Thymus (tissue), 11 donors: ENCODE data around the gene NPC2. TPM values are rescaled to one million over a fixed set of nuclear protein-coding genes. Genes with fewer than 3 reads are reported as not detected.
A peak's percentile ranks its signal among the peaks of the same experiment; 100 is the strongest.

Source experiments
- DNase-seq, 9 donors: peaks; one replicate each; pipeline ENCODE4 v3.0.0-alpha.2; 2013; ENCODE audit warnings: low spot score in 9 of 9, low read depth in 6 of 9, missing footprints in 1 of 9
- H3K27ac ChIP-seq, 2 donors: one replicate each; pipeline ENCODE4 v1.5.1; 2013; ENCODE audit warnings: control low read depth in 1 of 2, low read depth in 1 of 2, low read length in 1 of 2, mild to moderate bottlenecking in 1 of 2, moderate library complexity in 1 of 2
- H3K27me3 ChIP-seq, 2 donors: one replicate each; pipeline ENCODE4 v1.5.1; 2013; ENCODE audit warnings: low read length in 1 of 2; ENCODE audit not compliant: control insufficient read depth in 2 of 2, insufficient read depth in 1 of 2
- H3K36me3 ChIP-seq, 2 donors: one replicate each; pipeline ENCODE4 v1.5.1; 2013; ENCODE audit warnings: low read length in 1 of 2, mild to moderate bottlenecking in 1 of 2, moderate library complexity in 1 of 2; ENCODE audit not compliant: control insufficient read depth in 2 of 2, insufficient read depth in 2 of 2
- H3K4me1 ChIP-seq, 2 donors: one replicate each; pipeline ENCODE4 v1.5.1; 2013; ENCODE audit warnings: low read length in 2 of 2; ENCODE audit not compliant: control insufficient read depth in 2 of 2, insufficient read depth in 2 of 2
- H3K4me3 ChIP-seq, 2 donors: one replicate each; pipeline ENCODE4 v1.5.1; 2013; ENCODE audit warnings: low read length in 2 of 2, control low read depth in 1 of 2, mild to moderate bottlenecking in 1 of 2
- H3K9me3 ChIP-seq, 2 donors: one replicate each; pipeline ENCODE4 v1.5.1; 2013; ENCODE audit warnings: low read length in 1 of 2, mild to moderate bottlenecking in 1 of 2; ENCODE audit not compliant: control insufficient read depth in 2 of 2, insufficient read depth in 1 of 2
- WGBS: extraction: QIAGEN DNeasy Blood & Tissue Kit; methylation state at CpG from one replicate; pipeline ENCODE4 v1.1.7; 2013; 5-methylcytosine and 5-hydroxymethylcytosine counted together
- polyA plus RNA-seq: library from polyadenylated mRNA; stranded (reverse); fragments of 200-250 nt; gene quantifications from one replicate; pipeline ENCODE4 v1.2.3, GENCODE V29; 2013
- total RNA-seq: library from RNA; stranded (reverse); fragments of 120-200 nt; gene quantifications from one replicate; pipeline ENCODE4 v1.2.4, GENCODE V29; 2013
- donor health status: healthy.

The NPC2 gene
- total and polyA plus RNA-seq, 2 donors: 89.8 to 260 TPM

DNA sequence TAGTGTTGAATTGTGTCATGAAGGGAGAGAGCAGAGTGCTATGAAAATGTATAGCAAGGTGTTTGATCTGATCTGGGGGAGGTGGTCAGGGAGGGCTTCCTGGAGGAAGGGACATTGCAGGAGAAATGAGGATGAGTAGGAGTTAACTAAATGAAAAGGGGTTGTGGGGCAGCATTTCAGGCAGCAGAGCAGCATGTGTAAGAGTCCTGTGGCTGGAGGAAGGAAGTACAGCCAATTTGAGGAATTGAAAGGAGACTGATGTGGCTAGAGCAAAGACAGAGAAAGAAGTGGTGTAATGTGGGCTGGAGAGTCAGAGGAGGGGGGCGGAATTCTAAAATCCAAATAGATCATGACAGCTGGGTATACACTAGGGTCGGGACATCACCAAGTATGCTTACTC lies 20.5 kb downstream of the NPC2 start:
- Histone ChIP-seq H3K9me3 (no peaks in the 10 kb centered on the region), H3K4me1 (no peaks in the 10 kb centered on the region), H3K27ac (no peak overlapping the region), H3K4me3 (no peak overlapping the region), H3K27me3 (no peaks in the 10 kb centered on the region), H3K36me3 (no peaks in the 10 kb centered on the region)
- DNase-seq: no peak
- WGBS: 100% methylated on average over 2 of the region's 2 CpGs

DNA sequence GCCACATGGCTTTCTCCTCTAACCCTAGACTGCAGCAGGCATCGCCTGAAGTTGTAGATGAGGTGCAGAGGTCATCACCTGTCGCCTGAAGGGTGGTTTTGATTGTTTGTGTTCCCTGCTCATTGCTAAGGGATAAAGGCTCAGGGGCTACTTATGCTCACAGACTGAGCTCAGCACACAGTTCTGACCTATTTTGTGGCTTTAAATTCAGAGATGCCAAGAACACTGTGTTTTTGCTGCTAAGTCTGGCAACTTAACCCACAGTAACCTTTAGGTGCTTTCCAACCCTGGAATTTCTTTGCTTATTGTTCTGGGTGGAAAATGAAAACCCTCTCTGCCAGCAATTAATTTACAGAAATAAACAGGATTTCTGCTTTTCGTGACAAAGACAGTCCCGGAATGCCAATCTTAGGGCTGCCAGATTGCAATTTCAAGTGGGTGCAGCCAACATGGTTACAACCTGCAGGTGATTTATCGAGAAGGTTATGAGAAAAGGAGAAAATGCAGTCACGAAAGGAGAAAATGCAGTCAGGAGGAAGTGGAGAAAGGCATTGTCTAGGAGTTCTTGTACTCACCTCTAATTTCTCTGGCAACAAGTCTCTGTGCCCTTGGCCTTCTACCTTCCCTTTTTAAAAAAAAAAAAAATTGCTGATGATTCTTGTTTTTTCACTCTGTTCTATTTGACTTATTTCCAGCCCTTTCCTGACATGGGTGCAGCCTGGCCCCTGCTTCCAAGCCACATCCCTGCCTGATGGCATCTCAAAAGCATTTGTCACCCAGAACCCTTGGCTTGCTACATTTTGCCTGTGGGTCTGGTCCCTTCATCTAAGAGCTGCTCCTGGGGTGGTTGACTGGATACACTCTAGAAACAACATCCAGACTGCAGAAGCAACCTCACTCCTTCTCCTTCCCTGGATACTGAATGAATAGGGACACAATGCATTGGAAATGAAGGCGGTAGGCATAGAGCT lies 23.3 kb downstream of the NPC2 start:
- H3K27ac ChIP-seq: peak overlapping the region in 1 of 2 donors; percentile 2
- H3K4me1 ChIP-seq: no peaks in the 10 kb centered on the region
- H3K36me3 ChIP-seq: no peaks in the 10 kb centered on the region
- no peak for DNase-seq
- WGBS: 95% methylated on average over 7 of the region's 7 CpGs
- no peaks in the 10 kb centered on the region for H3K9me3 ChIP-seq
- peaks cover 0 to 2% of the 10 kb centered on the region in 2 donors for H3K27me3 ChIP-seq
- H3K4me3 ChIP-seq: no peak overlapping the region

GRCh38 chr14:74468513-74468912 lies 24.6 kb downstream of the NPC2 start:
- Histone ChIP-seq H3K36me3 (no peaks in the 10 kb centered on the region), H3K4me1 (no peaks in the 10 kb centered on the region), H3K9me3 (no peaks in the 10 kb centered on the region), H3K4me3 (no peak overlapping the region), H3K27me3 (peaks cover 0 to 2% of the 10 kb centered on the region in 2 donors), H3K27ac (no peak overlapping the region)
- WGBS: 98% methylated on average over 3 of the region's 3 CpGs
- DNase-seq: no peak

GRCh38 chr14:74465335-74465734 lies 27.8 kb downstream of the NPC2 start:
- peaks cover 0 to 2% of the 10 kb centered on the region in 2 donors for H3K27me3 ChIP-seq
- 96% methylated on average over 2 of the region's 2 CpGs for WGBS
- no peaks in the 10 kb centered on the region for H3K36me3 ChIP-seq
- H3K9me3 ChIP-seq: no peaks in the 10 kb centered on the region
- H3K4me3 ChIP-seq: no peak overlapping the region
- DNase-seq: no peak
- H3K4me1 ChIP-seq: no peaks in the 10 kb centered on the region
- no peak overlapping the region for H3K27ac ChIP-seq

DNA sequence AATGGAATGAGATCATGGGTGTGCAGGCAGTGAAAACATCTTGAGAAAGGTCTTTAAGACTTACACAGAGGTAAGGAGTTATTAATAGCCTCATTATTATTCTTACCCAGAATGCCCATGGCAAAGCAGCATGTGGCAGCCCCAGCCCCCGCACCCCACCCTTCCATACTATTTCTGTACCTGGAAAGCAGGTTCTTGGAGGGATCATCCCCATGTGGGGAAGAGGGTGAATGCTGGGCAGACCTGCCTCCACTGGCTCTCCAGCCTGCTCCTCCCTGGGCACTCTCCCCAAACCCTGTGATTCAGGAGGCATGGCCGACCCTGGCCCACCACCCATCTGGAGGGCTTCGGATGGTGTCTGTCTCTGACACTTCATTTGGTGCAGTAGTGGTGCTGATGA lies 28.3 kb downstream of the NPC2 start:
- WGBS: 98% methylated on average over 3 of the region's 3 CpGs
- no peak for DNase-seq

GRCh38 chr14:74463697-74464096 lies 29.4 kb downstream of the NPC2 start:
- H3K4me3 ChIP-seq: no peak overlapping the region
- peaks cover 0 to 3% of the 10 kb centered on the region in 2 donors for H3K4me1 ChIP-seq
- 90% methylated on average over 5 of the region's 5 CpGs for WGBS
- peaks cover 0 to 2% of the 10 kb centered on the region in 2 donors for H3K27me3 ChIP-seq
- no peaks in the 10 kb centered on the region for H3K9me3 ChIP-seq
- no peak overlapping the region for H3K27ac ChIP-seq
- no peaks in the 10 kb centered on the region for H3K36me3 ChIP-seq
- no peak for DNase-seq

More for the DNA sequence above, 28.3 kb downstream of the NPC2 start:
- peaks cover 0 to 2% of the 10 kb centered on the region in 2 donors for H3K27me3 ChIP-seq
- H3K36me3 ChIP-seq: no peaks in the 10 kb centered on the region
- no peaks in the 10 kb centered on the region for H3K9me3 ChIP-seq
- H3K27ac ChIP-seq: no peak overlapping the region
- peaks cover 0 to 2% of the 10 kb centered on the region in 2 donors for H3K4me1 ChIP-seq
- H3K4me3 ChIP-seq: no peak overlapping the region

DNA sequence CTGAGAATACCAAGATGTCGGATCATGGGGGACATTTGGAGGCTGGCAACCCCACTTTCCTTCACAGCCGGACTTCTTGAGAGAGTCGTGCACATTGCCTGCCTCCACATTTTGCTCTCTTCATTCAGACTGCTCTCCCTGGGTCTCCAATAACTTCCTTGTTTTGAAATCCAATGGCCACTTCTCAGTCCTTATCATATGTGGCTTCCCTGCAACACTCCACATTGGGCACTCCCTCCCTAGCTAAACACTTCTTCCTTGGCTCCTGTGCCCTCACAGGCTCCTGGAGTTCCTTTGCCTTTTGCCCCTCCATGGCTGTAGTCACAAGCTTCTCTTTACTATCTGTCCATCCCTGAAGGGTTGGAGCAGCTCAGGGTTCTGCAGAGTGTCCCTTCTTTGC lies 30.1 kb downstream of the NPC2 start:
- H3K27me3 ChIP-seq: peaks cover 0 to 4% of the 10 kb centered on the region in 2 donors
- H3K36me3 ChIP-seq: no peaks in the 10 kb centered on the region
- H3K9me3 ChIP-seq: no peaks in the 10 kb centered on the region
- 96% methylated on average over 3 of the region's 3 CpGs for WGBS
- H3K4me3 ChIP-seq: no peak overlapping the region
- no peak overlapping the region for H3K27ac ChIP-seq
- peaks cover 0 to 3% of the 10 kb centered on the region in 2 donors for H3K4me1 ChIP-seq
- no peak for DNase-seq

GRCh38 chr14:74459976-74460375 lies 33.1 kb downstream of the NPC2 start:
- WGBS: 68% methylated on average over 6 of the region's 6 CpGs
- peaks cover 0 to 11% of the 10 kb centered on the region in 2 donors for H3K27me3 ChIP-seq
- H3K36me3 ChIP-seq: no peaks in the 10 kb centered on the region
- DNase-seq: no peak
- peaks cover 0 to 3% of the 10 kb centered on the region in 2 donors for H3K4me1 ChIP-seq
- H3K27ac ChIP-seq: no peak overlapping the region
- H3K9me3 ChIP-seq: no peaks in the 10 kb centered on the region
- H3K4me3 ChIP-seq: no peak overlapping the region

GRCh38 chr14:74459289-74459946 lies 33.7 kb downstream of the NPC2 start:
- no peak overlapping the region for H3K27ac ChIP-seq
- no peaks in the 10 kb centered on the region for H3K36me3 ChIP-seq
- H3K27me3 ChIP-seq: peaks cover 0 to 11% of the 10 kb centered on the region in 2 donors
- no peaks in the 10 kb centered on the region for H3K9me3 ChIP-seq
- no peak overlapping the region for H3K4me3 ChIP-seq
- DNase-seq: peak in 1 of 9 donors; percentile 6
- WGBS: 86% methylated on average over 10 of the region's 10 CpGs
- peaks cover 0 to 3% of the 10 kb centered on the region in 2 donors for H3K4me1 ChIP-seq
